KBM-7 (cell line): Measurements from ENCODE around the gene HTR3D.
"Not testable (repeated sequence)": the region's sequence is repeated elsewhere in the genome, so short reads cannot be mapped to it uniquely, and the experiment has no call there.

Source experiments
- DNase-seq: peaks from one replicate; pipeline ENCODE4 v3.0.0-alpha.2; 2015
- in situ Hi-C: fragments of 300-500 bp; cut with MboI; formaldehyde crosslinking; loops from 2 replicates; pipeline ENCODE4 v1.14.3; 2020; ENCODE audit warnings: low sequenced_read_pairs, low pct_unique_long_range_greater_than_20kb, mixed read lengths

HTR3D gene

GRCh38 chr3:184052767-184053166, 21.2 kb downstream of the HTR3D start, which contains the start of gene HTR3C:
Gene HTR3C (plus strand): TSS chr3:184053047. CDS start chr3:184053081, 34 bp downstream.
- no peak for DNase-seq
- in situ Hi-C loops: no loop called here

- no peak for DNase-seq
- in situ Hi-C loops: no loop called here
Observed at GRCh38 chr3:184058029-184058428, 26.5 kb downstream of the HTR3D start.

GRCh38 chr3:184059424-184059823, 27.9 kb downstream of the HTR3D start:
- in situ Hi-C loops: no loop called here
- DNase-seq: no peak

- in situ Hi-C loops: no loop called here
- no peak for DNase-seq
Observed at GRCh38 chr3:184062637-184063036, 31.1 kb downstream of the HTR3D start.

- DNase-seq: no peak
- in situ Hi-C loops: no loop called here
Observed at GRCh38 chr3:184066211-184066610, 34.7 kb downstream of the HTR3D start.

GRCh38 chr3:184067573-184068055, 36.1 kb downstream of the HTR3D start:
- in situ Hi-C loops: no loop called here
- DNase-seq: no peak

- in situ Hi-C loops: no loop called here
- DNase-seq: no peak
Observed at GRCh38 chr3:184068344-184068743, 36.8 kb downstream of the HTR3D start.

- in situ Hi-C loops, DNase-seq: not testable (repeated sequence)
Observed at GRCh38 chr3:184071142-184071541, 39.6 kb downstream of the HTR3D start.

GRCh38 chr3:184073621-184074020, 42.1 kb downstream of the HTR3D start:
- in situ Hi-C loops: no loop called here
- DNase-seq: no peak

- no peak for DNase-seq
- in situ Hi-C loops: no loop called here
Observed at GRCh38 chr3:184075901-184076300, 44.4 kb downstream of the HTR3D start.

GRCh38 chr3:184077881-184078280, 46.3 kb downstream of the HTR3D start:
- in situ Hi-C loops: no loop called here
- DNase-seq: no peak

- no peak for DNase-seq
- in situ Hi-C loops: no loop called here
Observed at GRCh38 chr3:184078851-184079250, 47.3 kb downstream of the HTR3D start.

- DNase-seq: no peak
- in situ Hi-C loops: no loop called here
Observed at GRCh38 chr3:184081116-184081830, 49.7 kb downstream of the HTR3D start.

GRCh38 chr3:184082034-184082433, 50.5 kb downstream of the HTR3D start:
- DNase-seq: no peak
- in situ Hi-C loops: no loop called here

- no peak for DNase-seq
- in situ Hi-C loops: no loop called here
Observed at GRCh38 chr3:184082465-184082864, 50.9 kb downstream of the HTR3D start.

- in situ Hi-C loops: no loop called here
- peak; percentile 84 for DNase-seq
Observed at GRCh38 chr3:184085389-184085852, 53.9 kb downstream of the HTR3D start.
